ENCODE measurements around the gene CSNK1A1. TPM values are rescaled to one million over a fixed set of nuclear protein-coding genes. Genes with fewer than 3 reads are reported as not detected.

CSNK1A1 gene
- polyA plus RNA-seq, 3 donors = 75.7 to 131 (median 103) TPM

DNA sequence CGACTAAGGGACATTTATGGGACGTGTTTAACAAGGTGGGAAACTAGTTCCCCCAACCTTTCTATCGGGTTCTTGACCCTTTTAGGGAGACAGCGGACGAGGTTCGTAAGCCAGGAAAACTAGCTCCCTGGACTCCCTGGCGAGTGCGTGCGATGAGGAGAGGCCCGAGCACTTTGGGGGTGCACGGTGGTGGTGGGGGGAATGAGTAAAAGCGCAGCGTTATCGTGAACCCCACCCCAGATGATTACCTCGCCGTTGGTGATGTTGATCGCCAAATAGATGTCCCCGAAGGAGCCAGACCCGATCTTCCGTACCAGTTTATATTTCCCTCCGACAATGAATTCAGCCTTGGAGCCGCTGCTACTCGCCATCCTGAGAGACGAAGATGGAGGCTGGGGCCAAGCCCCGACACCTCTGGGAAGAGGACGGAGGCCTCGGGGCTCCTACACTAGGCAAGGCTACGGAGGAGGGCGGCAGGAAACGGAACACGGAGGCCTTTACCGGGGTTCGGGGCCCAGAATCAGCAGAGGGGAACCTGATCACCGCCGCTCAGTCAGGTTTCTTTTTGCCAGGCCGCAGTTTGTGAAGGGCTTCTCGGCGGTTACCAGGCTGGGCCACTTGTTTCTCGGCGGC is 529 bp downstream of the CSNK1A1 start:
- Histone ChIP-seq H3K36me3 (replicated peaks in 1 of 2; ENCODE audit: control insufficient read depth in 1 of 2, insufficient read depth in 2 of 2, low read length in 2 of 2) (peaks cover 22 to 36% of the 10 kb centered on the region in 2 donors), H4K20me1 (ENCODE audit: insufficient read depth, low read length) (peaks cover 44% of the 10 kb centered on the region), H3K9me3 (replicated peaks in 1 of 2; ENCODE audit: control insufficient read depth in 1 of 2, insufficient read depth in 1 of 2, low read length in 2 of 2) (no peaks in the 10 kb centered on the region), H3K9ac (ENCODE audit: insufficient read depth, low read length, poor library complexity, severe bottlenecking) (peak overlapping the region; percentile 99), H3K27ac (ENCODE audit: low read depth in 1 of 2, low read length in 2 of 2) (peak overlapping the region; percentile 96 to 98), H3K4me3 (replicated peaks in 1 of 3; ENCODE audit: low read depth in 2 of 3, low read length in 3 of 3) (peak overlapping the region; percentile 88 to 100 (median 91)), H3K4me2 (replicated peaks; ENCODE audit: extremely low read depth, low read length, poor library complexity, severe bottlenecking) (peak overlapping the region; percentile 89), H3K79me2 (ENCODE audit: insufficient read depth, low read length) (peaks cover 61% of the 10 kb centered on the region), H3K4me1 (ENCODE audit: control insufficient read depth in 1 of 2, insufficient read depth in 2 of 2, low read length in 2 of 2) (peaks cover 19 to 33% of the 10 kb centered on the region in 2 donors), H2AFZ (ENCODE audit: insufficient read depth, low read depth, low read length, poor library complexity, severe bottlenecking) (no peak overlapping the region), H3K27me3 (ENCODE audit: control insufficient read depth in 2 of 2, insufficient read depth in 2 of 2, low read length in 2 of 2) (no peaks in the 10 kb centered on the region)
- DNase-seq = peak in 2 of 3 donors; percentile 12 to 14
- Mint-ChIP-seq H3K9me3 (peaks cover 0 to 6% (median 0%) of the 10 kb centered on the region in 7 donors), H3K4me1 (peaks cover 24% of the 10 kb centered on the region), H3K27me3 (ENCODE audit: low read depth in 3 of 3) (peaks cover 0 to 2% (median 0%) of the 10 kb centered on the region in 3 donors), H3K36me3 (peaks cover 31 to 36% of the 10 kb centered on the region in 2 donors), H3K4me3 (peak overlapping the region; percentile 97 to 98), H3K27ac (peak overlapping the region; percentile 99 to 100 (median 99))
- TF ChIP-seq, protein P1, sequence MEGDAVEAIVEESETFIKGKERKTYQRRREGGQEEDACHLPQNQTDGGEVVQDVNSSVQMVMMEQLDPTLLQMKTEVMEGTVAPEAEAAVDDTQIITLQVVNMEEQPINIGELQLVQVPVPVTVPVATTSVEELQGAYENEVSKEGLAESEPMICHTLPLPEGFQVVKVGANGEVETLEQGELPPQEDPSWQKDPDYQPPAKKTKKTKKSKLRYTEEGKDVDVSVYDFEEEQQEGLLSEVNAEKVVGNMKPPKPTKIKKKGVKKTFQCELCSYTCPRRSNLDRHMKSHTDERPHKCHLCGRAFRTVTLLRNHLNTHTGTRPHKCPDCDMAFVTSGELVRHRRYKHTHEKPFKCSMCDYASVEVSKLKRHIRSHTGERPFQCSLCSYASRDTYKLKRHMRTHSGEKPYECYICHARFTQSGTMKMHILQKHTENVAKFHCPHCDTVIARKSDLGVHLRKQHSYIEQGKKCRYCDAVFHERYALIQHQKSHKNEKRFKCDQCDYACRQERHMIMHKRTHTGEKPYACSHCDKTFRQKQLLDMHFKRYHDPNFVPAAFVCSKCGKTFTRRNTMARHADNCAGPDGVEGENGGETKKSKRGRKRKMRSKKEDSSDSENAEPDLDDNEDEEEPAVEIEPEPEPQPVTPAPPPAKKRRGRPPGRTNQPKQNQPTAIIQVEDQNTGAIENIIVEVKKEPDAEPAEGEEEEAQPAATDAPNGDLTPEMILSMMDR (IDR thresholded peaks at IDR 0.05) = no peak
- intact Hi-C loops (cut with micrococcal nuclease) = loop anchor here in 1 of 2 donors (5.0 kb wide), 1 partner anchor 38 kb away; no protein-coding TSS in a partner anchor
- under 1% methylated on average over 40 of the region's 40 CpGs for WGBS (ENCODE audit: insufficient coverage)

DNA sequence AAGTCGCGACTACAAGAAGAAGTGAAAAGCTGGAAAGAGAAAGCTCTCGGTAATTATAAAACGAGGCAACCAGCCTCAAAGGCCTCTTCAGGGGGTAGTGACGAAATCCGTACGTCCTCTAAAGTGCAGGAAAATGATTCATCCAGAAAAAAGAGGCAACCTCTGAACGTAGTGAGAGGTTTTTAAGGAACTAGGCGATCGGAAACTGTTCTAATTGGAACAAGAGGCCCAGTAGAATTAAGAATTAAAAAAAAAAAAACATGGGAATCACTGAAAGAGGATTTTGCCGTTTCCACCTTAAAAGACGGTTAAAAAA is 1.0 kb downstream of the CSNK1A1 start:
- intact Hi-C loops (cut with micrococcal nuclease) = loop anchor here in 1 of 2 donors (5.0 kb wide), 1 partner anchor 38 kb away; no protein-coding TSS in a partner anchor
- TF ChIP-seq, protein P1 (IDR thresholded peaks at IDR 0.05) = no peak
- Histone ChIP-seq H3K9ac (ENCODE audit: insufficient read depth, low read length, poor library complexity, severe bottlenecking) (peak overlapping the region; percentile 99), H3K4me1 (ENCODE audit: control insufficient read depth in 1 of 2, insufficient read depth in 2 of 2, low read length in 2 of 2) (peaks cover 19 to 34% of the 10 kb centered on the region in 2 donors), H3K9me3 (replicated peaks in 1 of 2; ENCODE audit: control insufficient read depth in 1 of 2, insufficient read depth in 1 of 2, low read length in 2 of 2) (no peaks in the 10 kb centered on the region), H3K27me3 (ENCODE audit: control insufficient read depth in 2 of 2, insufficient read depth in 2 of 2, low read length in 2 of 2) (no peaks in the 10 kb centered on the region), H3K36me3 (replicated peaks in 1 of 2; ENCODE audit: control insufficient read depth in 1 of 2, insufficient read depth in 2 of 2, low read length in 2 of 2) (peaks cover 26 to 41% of the 10 kb centered on the region in 2 donors), H3K4me2 (replicated peaks; ENCODE audit: extremely low read depth, low read length, poor library complexity, severe bottlenecking) (peak overlapping the region; percentile 89), H3K27ac (ENCODE audit: low read depth in 1 of 2, low read length in 2 of 2) (peak overlapping the region; percentile 96 to 98), H3K79me2 (ENCODE audit: insufficient read depth, low read length) (peaks cover 66% of the 10 kb centered on the region), H4K20me1 (ENCODE audit: insufficient read depth, low read length) (peaks cover 49% of the 10 kb centered on the region), H3K4me3 (replicated peaks in 1 of 3; ENCODE audit: low read depth in 2 of 3, low read length in 3 of 3) (peak overlapping the region; percentile 88 to 100 (median 91)), H2AFZ (ENCODE audit: insufficient read depth, low read depth, low read length, poor library complexity, severe bottlenecking) (no peak overlapping the region)
- DNase-seq = peak; percentile 87 to 95 (median 94)
- peaks cover 24% of the 10 kb centered on the region for H3K4me1 Mint-ChIP-seq
- H3K4me3 Mint-ChIP-seq = peak overlapping the region; percentile 97 to 98
- peaks cover 0 to 2% (median 0%) of the 10 kb centered on the region in 3 donors for H3K27me3 Mint-ChIP-seq (ENCODE audit: low read depth in 3 of 3)
- H3K27ac Mint-ChIP-seq = peak overlapping the region; percentile 99 to 100 (median 99)
- peaks cover 0 to 6% (median 0%) of the 10 kb centered on the region in 7 donors for H3K9me3 Mint-ChIP-seq
- 2% methylated on average over 8 of the region's 12 CpGs for WGBS (ENCODE audit: insufficient coverage)
- H3K36me3 Mint-ChIP-seq = peaks cover 36 to 41% of the 10 kb centered on the region in 2 donors
